CD4-positive, alpha-beta T cell (primary cell): ENCODE results near the gene RAB1B. TPM values are rescaled to one million over a fixed set of nuclear protein-coding genes. Genes with fewer than 3 reads are reported as not detected.

ENCODE experiments used
- ATAC-seq: fragments of 200-7000 bp; cut with Tn5 transposase; one replicate; pipeline ENCODE4 v1.10.0; 2022; ENCODE audit warnings: mild to moderate bottlenecking; ENCODE audit not compliant: poor library complexity
- CTCF ChIA-PET: fragments of 350-600 bp; sonication (Branson Sonifier 250); formaldehyde crosslinking; loops from one replicate; lab custom pipeline; 2021; ENCODE audit warnings: antibody characterized with exemption, inconsistent platforms; lab: Charles Lee
- POLR2A ChIA-PET: fragments of 350-600 bp; sonication (Branson Sonifier 250); formaldehyde crosslinking; loops from one replicate; lab custom pipeline; 2021; ENCODE audit warnings: antibody characterized with exemption, inconsistent platforms; lab: Charles Lee
- DNase-seq, 14 experiments: peaks; one replicate each; pipeline ENCODE4 v3.0.0-alpha.2; 2013 to 2020; ENCODE audit warnings: mixed read lengths in 2 of 14
- H3K27ac ChIP-seq, 2 donors: one replicate each; pipeline versions ENCODE4 v1.5.1 to v1.7.0; 2013; ENCODE audit warnings: low read length in 2 of 2, low read depth in 1 of 2, mild to moderate bottlenecking in 1 of 2
- H3K27me3 ChIP-seq, 2 experiments: 1 replicate in 1 of 2; 2 replicates in 1 of 2; pipeline versions ENCODE4 v1.6.1 to v1.7.0; 2013; ENCODE audit warnings: low read length in 2 of 2, control low read depth in 1 of 2, mild to moderate bottlenecking in 1 of 2, moderate library complexity in 1 of 2; ENCODE audit not compliant: insufficient read depth in 2 of 2, control insufficient read depth in 1 of 2
- H3K36me3 ChIP-seq: one replicate; pipeline ENCODE4 v1.6.1; 2013; ENCODE audit warnings: low read length, control low read depth; ENCODE audit not compliant: insufficient read depth
- H3K4me1 ChIP-seq: one replicate; pipeline ENCODE4 v1.6.1; 2013; ENCODE audit warnings: low read length, control low read depth; ENCODE audit not compliant: insufficient read depth
- H3K4me3 ChIP-seq: one replicate; pipeline ENCODE4 v1.5.1; 2013; ENCODE audit warnings: mild to moderate bottlenecking, low read length, moderate library complexity
- H3K9me3 ChIP-seq, 2 experiments: 1 replicate in 1 of 2; 2 replicates in 1 of 2; pipeline versions ENCODE4 v1.6.1 to v1.7.0; 2013; ENCODE audit warnings: low read length in 2 of 2, mild to moderate bottlenecking in 2 of 2, control low read depth in 1 of 2, moderate library complexity in 1 of 2; ENCODE audit not compliant: control insufficient read depth in 1 of 2, insufficient read depth in 1 of 2
- H3K27ac Mint-ChIP-seq: one replicate; pipeline ENCODE4 v1.8.0; 2020; ENCODE audit warnings: mixed read lengths
- H3K27me3 Mint-ChIP-seq: one replicate; pipeline ENCODE4 v1.8.0; 2021; ENCODE audit warnings: mixed read lengths
- H3K36me3 Mint-ChIP-seq: one replicate; pipeline ENCODE4 v1.8.0; 2021; ENCODE audit warnings: low read depth, mixed read lengths
- H3K4me1 Mint-ChIP-seq: one replicate; pipeline ENCODE4 v1.8.0; 2021; ENCODE audit warnings: low read depth, mixed read lengths
- H3K4me3 Mint-ChIP-seq: one replicate; pipeline ENCODE4 v1.8.0; 2020; ENCODE audit warnings: mild to moderate bottlenecking, mixed read lengths
- H3K9me3 Mint-ChIP-seq: one replicate; pipeline ENCODE4 v1.8.0; 2020; ENCODE audit warnings: mixed read lengths
- CTCF ChIP-seq: fragments of 200-600 bp; IDR thresholded peaks from one replicate; pipeline ENCODE4 v1.8.0; 2022; ENCODE audit warnings: antibody characterized with exemption, mild to moderate bottlenecking
- intact Hi-C, 2 experiments: fragments of 100-400 bp; cut with DNase I in 1 of 2; cut with micrococcal nuclease in 1 of 2; formaldehyde crosslinking; loops; one replicate each; pipeline versions ENCODE4 v1.15.1 to v1.9.0; 2023 to 2025; cut with DNase I, micrococcal nuclease
- total RNA-seq, 174 experiments: library from RNA in 2 of 174; stranded (reverse) in 2 of 174; gene quantifications; one replicate each; pipeline ENCODE4 v1.2.3 and lab custom pipeline; 2021 to 2026

The RAB1B gene
- total RNA-seq, 2 experiments from 2014 or later = 27.4 to 29.4 TPM

DNA sequence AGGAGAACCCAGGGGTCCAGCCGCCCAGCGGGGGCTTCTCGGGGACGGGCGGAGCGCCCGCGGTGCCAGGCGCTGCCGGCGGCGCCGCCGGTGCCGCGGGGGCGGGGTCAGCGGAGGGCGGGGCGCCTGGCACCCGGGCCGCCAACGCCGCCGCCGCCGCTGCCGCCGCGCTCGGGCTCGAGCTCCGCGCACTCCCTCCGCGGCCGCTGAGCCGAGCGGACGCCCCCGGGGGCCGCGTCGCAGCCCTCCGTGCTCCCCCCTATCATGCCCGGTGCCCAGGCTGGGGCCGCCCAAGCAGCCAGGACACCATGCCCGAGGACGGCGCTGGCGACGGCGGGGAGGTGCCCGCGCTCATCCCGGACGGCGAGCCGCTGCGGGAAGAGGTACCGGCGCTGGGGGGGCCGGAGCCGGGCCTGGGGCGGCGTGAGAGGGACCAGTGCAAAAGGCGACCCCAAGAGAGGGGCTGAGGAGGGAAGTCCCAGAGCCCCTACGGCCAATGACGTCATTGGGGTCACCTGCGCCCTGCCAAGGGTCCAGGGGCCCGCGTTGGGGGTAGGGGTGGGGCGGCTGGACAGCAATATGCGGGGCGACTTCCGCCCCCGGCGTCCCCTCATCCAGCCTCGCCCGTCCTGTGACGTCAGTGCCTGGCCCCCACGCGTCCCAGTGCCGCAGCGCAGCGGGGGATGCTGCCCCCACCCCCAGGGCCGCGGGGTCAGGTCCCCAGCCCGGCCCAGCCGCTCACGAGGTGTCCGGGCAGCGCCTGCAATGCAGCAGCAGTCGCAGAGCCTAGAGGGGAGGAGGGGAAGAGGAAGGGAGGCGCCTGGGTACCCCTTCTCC lies 23.5 kb downstream of the RAB1B start, which contains the start of gene TMEM151A:
TMEM151A (plus strand) TSS at position 189 of the 837 bp plus-strand sequence; CDS start at position 309, 120 bp downstream.
- H3K27ac ChIP-seq = no peak within 1 kb of the TSS
- Mint-ChIP-seq H3K9me3 (no peaks in the 10 kb centered on the region), H3K27ac (peak within 1 kb of the TSS; percentile 79), H3K27me3 (peaks cover 24% of the 10 kb centered on the region), H3K4me1 (peaks cover 26% of the 10 kb centered on the region), H3K4me3 (peak within 1 kb of the TSS; percentile 87), H3K36me3 (no peaks in the 10 kb centered on the region)
- ChIA-PET CTCF (interaction anchor here (1.1 to 2.1 kb wide), 3 partner anchors 9 to 69 kb away, joined by 3 to 6 read pairs (median 6); no protein-coding TSS in a partner anchor), POLR2A (interaction anchor here (0.6 to 1.3 kb wide), 3 partner anchors 9 to 139 kb away, joined by 3 to 4 read pairs (median 4); no protein-coding TSS in a partner anchor)
- no peaks in the 10 kb centered on the region for H3K36me3 ChIP-seq
- peak within 1 kb of the TSS; percentile 14 for H3K4me3 ChIP-seq
- peaks cover 0 to 9% of the 10 kb centered on the region in 2 experiments for H3K9me3 ChIP-seq
- no peak for TF ChIP-seq CTCF
- DNase-seq (peak in 6 of 14 experiments; percentile 28 to 72 (median 46)), ATAC-seq (no peak)
- intact Hi-C loops = no loop called here
- peaks cover 18 to 23% of the 10 kb centered on the region in 2 experiments for H3K27me3 ChIP-seq
- H3K4me1 ChIP-seq = peaks cover 46% of the 10 kb centered on the region

GRCh38 chr11:66292543-66293332 lies 24.3 kb downstream of the RAB1B start:
- Histone ChIP-seq H3K27me3 (peaks cover 18 to 23% of the 10 kb centered on the region in 2 experiments), H3K4me1 (peaks cover 38% of the 10 kb centered on the region), H3K36me3 (no peaks in the 10 kb centered on the region), H3K4me3 (no peak overlapping the region), H3K9me3 (peaks cover 0 to 9% of the 10 kb centered on the region in 2 experiments), H3K27ac (no peak overlapping the region)
- no peak overlapping the region for H3K27ac Mint-ChIP-seq
- no peaks in the 10 kb centered on the region for H3K36me3 Mint-ChIP-seq
- ChIA-PET CTCF (no interaction called here), POLR2A (no interaction called here)
- DNase-seq (peak in 1 of 14 experiments; percentile 41), ATAC-seq (no peak)
- intact Hi-C loops = no loop called here
- no peak for TF ChIP-seq CTCF
- peak overlapping the region; percentile 49 for H3K4me3 Mint-ChIP-seq
- no peaks in the 10 kb centered on the region for H3K9me3 Mint-ChIP-seq
- peaks cover 23% of the 10 kb centered on the region for H3K4me1 Mint-ChIP-seq
- H3K27me3 Mint-ChIP-seq = peaks cover 24% of the 10 kb centered on the region

- Mint-ChIP-seq H3K4me1 (peaks cover 23% of the 10 kb centered on the region), H3K27me3 (peaks cover 24% of the 10 kb centered on the region), H3K27ac (no peak overlapping the region), H3K4me3 (peak overlapping the region; percentile 49), H3K9me3 (no peaks in the 10 kb centered on the region), H3K36me3 (no peaks in the 10 kb centered on the region)
- H3K27ac ChIP-seq = no peak overlapping the region
- no peaks in the 10 kb centered on the region for H3K36me3 ChIP-seq
- ATAC-seq = no peak
- ChIA-PET POLR2A (no interaction called here), CTCF (no interaction called here)
- DNase-seq = no peak
- H3K4me3 ChIP-seq = no peak overlapping the region
- H3K9me3 ChIP-seq = peaks cover 0 to 9% of the 10 kb centered on the region in 2 experiments
- peaks cover 32% of the 10 kb centered on the region for H3K4me1 ChIP-seq
- no peak for TF ChIP-seq CTCF
- intact Hi-C loops = no loop called here
- H3K27me3 ChIP-seq = peaks cover 18 to 23% of the 10 kb centered on the region in 2 experiments
These were observed 24.9 kb downstream of the RAB1B start for GRCh38 chr11:66293352-66293751.
